ENCODE data around the gene RPL10A.
"Not testable (repeated sequence)": the region's sequence is repeated elsewhere in the genome, so short reads cannot be mapped to it uniquely, and the experiment has no call there.

DNA sequence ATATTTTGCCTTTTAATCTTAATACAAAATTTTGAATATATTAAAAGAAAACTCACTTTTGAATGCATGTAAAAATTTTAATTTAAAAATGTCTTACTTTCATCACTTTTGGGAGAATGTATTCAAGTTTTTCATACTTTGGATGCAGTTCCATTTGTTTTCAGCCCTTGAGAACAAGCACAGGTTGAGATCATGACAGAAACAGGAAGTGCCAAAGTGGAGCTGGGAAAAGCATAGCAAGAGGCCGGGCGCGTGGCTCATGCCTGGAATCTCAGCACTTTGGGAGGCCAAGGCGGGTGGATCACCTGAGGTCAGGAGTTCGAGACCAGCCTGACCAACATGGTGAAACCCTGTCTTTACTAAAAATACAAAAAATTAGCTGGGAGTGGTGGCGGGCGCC, 49.8 kb downstream of the RPL10A start:
- TF ChIP-seq USF2 (IDR thresholded peaks at IDR 0.05); POLR2A (IDR thresholded peaks at IDR 0.05; ENCODE audit: low read length); HDAC2 (IDR thresholded peaks at IDR 0.05); FOSB (CRISPR knock-in tag; IDR thresholded peaks at IDR 0.05): not testable (repeated sequence)
- TF ChIP-seq, protein P1, sequence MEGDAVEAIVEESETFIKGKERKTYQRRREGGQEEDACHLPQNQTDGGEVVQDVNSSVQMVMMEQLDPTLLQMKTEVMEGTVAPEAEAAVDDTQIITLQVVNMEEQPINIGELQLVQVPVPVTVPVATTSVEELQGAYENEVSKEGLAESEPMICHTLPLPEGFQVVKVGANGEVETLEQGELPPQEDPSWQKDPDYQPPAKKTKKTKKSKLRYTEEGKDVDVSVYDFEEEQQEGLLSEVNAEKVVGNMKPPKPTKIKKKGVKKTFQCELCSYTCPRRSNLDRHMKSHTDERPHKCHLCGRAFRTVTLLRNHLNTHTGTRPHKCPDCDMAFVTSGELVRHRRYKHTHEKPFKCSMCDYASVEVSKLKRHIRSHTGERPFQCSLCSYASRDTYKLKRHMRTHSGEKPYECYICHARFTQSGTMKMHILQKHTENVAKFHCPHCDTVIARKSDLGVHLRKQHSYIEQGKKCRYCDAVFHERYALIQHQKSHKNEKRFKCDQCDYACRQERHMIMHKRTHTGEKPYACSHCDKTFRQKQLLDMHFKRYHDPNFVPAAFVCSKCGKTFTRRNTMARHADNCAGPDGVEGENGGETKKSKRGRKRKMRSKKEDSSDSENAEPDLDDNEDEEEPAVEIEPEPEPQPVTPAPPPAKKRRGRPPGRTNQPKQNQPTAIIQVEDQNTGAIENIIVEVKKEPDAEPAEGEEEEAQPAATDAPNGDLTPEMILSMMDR (IDR thresholded peaks at IDR 0.05), result not testable (repeated sequence)

Measured in A549 (cell line).